D721Med (cell line): ENCODE measurements around the gene LHFPL6.

ENCODE experiments used
- DNase-seq: peaks from one replicate; pipeline ENCODE4 v3.0.0; 2011; ENCODE audit warnings: low spot score; ENCODE audit not compliant: insufficient read length
- FAIRE-seq: peaks from 2 replicates; lab custom pipeline; 2011; peaks lifted over from hg19 to GRCh38; lab: Jason Lieb, UNC
- TF ChIP-seq, protein P1 (sequence below): IDR thresholded peaks from 2 replicates; pipeline ENCODE4 v1.5.1; 2012; ENCODE audit warnings: mild to moderate bottlenecking, control low read depth; ENCODE audit not compliant: insufficient read depth; ENCODE audit errors: missing control alignments

Gene LHFPL6

DNA sequence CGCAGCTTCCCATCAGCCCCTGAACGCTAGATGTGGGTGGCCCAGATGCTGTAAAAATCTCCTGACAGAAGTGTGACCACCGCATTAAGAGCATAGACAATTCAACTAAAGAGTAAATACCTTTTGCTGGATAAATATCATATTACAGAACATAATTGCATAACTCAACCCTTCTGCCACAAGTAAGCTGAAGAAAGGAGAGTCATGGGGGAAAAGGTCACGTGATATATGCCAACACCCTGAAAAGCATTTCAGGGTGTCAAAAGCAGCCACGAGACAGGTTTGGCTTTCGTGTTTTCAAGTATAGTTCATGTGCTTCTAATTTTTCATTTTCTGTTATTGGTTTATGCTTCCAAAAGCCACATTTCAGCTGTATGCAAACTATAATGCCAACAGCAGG is 71.3 kb downstream of the LHFPL6 start:
- no peak for DNase-seq
- no peak for FAIRE-seq
- TF ChIP-seq, protein P1, sequence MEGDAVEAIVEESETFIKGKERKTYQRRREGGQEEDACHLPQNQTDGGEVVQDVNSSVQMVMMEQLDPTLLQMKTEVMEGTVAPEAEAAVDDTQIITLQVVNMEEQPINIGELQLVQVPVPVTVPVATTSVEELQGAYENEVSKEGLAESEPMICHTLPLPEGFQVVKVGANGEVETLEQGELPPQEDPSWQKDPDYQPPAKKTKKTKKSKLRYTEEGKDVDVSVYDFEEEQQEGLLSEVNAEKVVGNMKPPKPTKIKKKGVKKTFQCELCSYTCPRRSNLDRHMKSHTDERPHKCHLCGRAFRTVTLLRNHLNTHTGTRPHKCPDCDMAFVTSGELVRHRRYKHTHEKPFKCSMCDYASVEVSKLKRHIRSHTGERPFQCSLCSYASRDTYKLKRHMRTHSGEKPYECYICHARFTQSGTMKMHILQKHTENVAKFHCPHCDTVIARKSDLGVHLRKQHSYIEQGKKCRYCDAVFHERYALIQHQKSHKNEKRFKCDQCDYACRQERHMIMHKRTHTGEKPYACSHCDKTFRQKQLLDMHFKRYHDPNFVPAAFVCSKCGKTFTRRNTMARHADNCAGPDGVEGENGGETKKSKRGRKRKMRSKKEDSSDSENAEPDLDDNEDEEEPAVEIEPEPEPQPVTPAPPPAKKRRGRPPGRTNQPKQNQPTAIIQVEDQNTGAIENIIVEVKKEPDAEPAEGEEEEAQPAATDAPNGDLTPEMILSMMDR = no peak

DNA sequence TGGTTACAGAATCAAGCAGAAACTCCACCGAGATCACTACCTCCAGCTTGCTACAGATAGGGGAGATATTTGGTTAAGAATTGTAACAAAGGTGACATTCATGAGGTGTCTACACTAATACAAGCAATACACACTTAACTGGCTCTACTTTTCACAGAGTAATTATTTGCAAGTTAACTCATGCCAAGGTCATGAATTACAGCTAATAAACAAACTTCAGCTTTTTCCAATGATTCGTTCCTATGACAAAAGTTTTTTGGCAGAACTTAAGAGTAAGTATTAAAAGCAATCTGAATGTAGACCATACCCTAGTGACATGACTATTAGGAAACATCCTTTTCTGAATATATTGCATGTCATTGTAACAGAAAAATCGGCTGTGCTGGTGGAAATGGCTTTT is 72.1 kb downstream of the LHFPL6 start:
- FAIRE-seq (no peak), DNase-seq (no peak)

DNA sequence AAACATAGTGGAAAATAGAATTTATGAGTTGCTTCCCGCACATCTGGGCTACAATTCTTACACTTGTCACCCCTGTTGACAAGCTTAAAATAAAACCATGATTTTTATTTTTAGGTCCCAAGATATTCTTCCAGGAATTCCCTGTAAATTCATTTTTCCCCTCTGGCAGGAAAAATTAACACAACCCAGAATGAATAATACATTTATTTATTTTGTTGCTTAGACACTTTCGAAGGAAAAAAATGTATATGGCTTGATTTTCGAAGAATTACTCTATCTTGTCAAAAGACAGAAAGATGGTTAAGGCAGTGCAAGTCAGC is 74.4 kb downstream of the LHFPL6 start:
- DNase-seq = no peak
- FAIRE-seq = no peak
- TF ChIP-seq, protein P1 = no peak

More for the DNA sequence above, 72.1 kb downstream of the LHFPL6 start:
- TF ChIP-seq, protein P1 = no peak

DNA sequence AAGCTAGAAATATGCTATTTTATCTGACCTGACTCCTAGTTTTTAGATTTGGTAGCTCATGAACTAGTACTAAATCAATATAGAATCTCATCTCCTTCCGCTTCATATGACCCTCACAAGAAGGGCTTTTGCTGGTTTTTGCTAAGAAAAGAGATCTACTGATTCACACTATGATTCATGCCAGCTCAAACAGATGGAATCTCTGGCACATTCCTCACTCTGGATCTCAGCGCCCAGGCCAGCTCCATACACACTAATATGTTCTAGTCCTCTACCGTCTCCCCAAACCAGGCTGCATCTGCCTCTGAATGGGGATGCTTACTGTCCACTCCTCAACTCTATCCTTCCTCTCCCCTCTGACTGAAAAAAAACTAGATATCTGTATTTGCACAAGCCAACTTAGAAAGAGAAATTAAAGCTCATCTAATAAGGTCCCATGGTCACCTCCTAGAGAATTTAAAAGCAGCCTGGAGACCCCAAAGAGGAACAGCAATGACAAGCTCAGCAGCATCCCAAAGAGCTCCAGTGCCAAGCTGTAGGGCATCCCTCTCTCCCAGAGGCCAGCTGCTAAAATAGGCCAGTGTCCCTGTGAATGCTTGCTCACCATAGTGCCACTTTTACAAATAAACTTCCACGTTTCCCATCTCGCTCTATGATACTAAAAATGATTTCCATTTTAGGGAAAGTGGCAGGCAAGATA is 74.9 kb downstream of the LHFPL6 start:
- DNase-seq = no peak

DNA sequence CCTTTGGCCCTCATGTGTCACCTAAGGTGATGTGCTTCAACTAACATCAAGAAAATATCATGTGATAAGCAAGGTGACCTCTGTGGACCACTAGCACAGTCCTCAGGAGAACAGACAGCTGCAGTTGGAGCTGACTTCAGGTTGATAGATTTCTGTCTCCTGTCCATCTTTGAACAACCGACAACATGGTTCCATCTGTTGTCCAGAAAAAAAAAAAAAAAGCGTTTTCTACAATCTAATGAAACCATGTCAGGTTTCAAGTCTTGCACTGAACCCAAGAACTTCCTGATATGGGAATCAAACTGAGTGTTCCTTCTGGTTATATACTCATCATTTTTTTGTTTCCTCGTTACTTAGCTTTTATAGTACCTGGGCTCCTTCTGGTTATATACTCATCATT is 75.7 kb downstream of the LHFPL6 start:
- TF ChIP-seq, protein P1 = no peak
- FAIRE-seq = no peak
- no peak for DNase-seq

More for the DNA sequence above, 74.9 kb downstream of the LHFPL6 start:
- FAIRE-seq = no peak
- TF ChIP-seq, protein P1 = no peak

DNA sequence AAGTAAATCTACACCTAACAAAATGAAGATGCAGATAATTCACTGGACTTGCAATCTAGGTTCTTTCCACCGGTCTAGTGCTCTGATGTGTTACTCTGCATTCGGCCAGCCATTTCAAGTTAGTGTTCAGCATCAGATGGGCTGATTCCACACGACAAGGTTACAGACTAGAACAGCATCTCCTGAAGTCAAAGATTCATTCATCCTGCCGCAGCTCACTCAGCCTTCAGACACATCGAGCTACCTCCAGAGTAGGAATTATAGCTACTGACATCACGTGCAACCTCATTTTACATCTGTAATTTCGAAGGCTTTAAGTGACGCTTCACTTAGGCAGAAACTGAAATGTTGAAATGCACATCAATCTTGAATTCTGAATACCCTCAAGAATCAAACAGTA is 76.5 kb downstream of the LHFPL6 start:
- no peak for DNase-seq
- TF ChIP-seq, protein P1 = no peak
- no peak for FAIRE-seq

DNA sequence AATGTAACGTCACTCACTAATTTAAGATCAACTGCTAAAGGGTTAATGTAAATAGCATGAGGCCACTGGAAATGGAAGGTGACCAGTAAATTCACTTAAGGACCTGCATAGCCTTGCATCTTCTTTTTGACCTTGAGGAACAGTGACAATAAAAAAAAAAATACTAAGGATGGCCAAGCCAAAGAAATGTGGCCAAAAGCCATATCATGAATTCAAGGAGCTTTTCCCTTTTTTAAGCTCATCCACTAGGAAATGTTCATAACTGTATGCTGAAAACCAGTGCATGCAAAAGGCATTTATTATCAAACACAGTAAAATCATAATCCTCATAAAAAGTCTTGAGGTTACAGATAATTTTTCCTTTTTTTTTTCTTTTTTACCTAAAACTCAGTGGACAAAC is 77.5 kb downstream of the LHFPL6 start:
- DNase-seq = no peak
- no peak for FAIRE-seq
- TF ChIP-seq, protein P1 = no peak
